ENCODE data around the gene CDSN. TPM values are rescaled to one million over a fixed set of nuclear protein-coding genes. Genes with fewer than 3 reads are reported as not detected.
A peak's percentile ranks its signal among the peaks of the same experiment; 100 is the strongest.

Gene CDSN
- total RNA-seq, 3 donors from 2014 or later, result 0.59 TPM; not detected in 2

DNA sequence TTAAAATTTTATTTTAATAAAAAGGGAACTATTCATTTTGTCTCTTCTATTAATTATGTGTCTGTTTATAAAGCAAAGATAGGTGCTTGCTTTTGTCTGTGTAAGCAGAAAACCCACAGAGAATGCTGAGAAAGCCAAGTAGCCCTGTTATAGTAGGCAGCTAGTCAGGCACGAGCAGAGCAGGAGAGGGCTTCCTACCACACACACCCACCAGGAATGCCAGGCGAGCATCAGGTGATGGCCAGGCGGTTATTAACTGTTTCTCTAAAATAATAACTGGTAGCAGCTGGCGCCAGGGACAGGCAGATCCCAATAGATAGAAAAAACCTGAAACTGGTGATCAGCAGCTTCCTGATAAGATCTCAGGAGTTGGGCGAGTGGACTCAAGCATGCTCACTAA is 23.6 kb downstream of the CDSN start:
- Histone ChIP-seq H3K9me3 (no peaks in the 10 kb centered on the region), H3K27ac (no peak overlapping the region), H3K27me3 (no peaks in the 10 kb centered on the region), H3K4me3 (no peak overlapping the region), H3K4me1 (peaks cover 0 to 4% of the 10 kb centered on the region in 2 donors), H3K36me3 (no peaks in the 10 kb centered on the region)
- DNase-seq (ENCODE audit: low spot score in 2 of 2), result no peak
- no peak for TF ChIP-seq CTCF (IDR thresholded peaks at IDR 0.05)
- TF ChIP-seq POLR2AphosphoS5 (IDR thresholded peaks at IDR 0.05), result no peak
- TF ChIP-seq POLR2A (IDR thresholded peaks at IDR 0.05), result no peak
- intact Hi-C loops (cut with DNase I; ENCODE audit: low total_unique reads), result no loop called here

DNA sequence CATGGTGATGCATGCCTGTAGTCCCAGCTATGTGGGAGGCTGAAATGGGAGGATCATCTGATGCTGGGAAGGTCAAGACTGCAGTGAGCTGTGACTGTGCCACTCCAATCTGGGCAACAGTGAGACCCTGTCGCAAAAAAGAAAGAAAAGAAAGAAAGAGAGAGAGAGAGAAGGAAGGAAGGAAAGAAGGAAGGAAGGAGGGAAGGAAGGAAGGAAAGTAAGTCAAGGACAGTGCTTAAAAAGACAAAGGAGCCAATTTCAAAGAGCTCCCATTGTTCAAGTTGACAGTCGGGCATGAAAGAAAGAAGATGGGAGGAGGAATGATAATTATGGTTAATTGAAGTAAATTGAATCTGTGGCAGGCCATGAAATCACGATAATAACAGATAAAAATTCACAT is 24.0 kb downstream of the CDSN start:
- no peak for TF ChIP-seq POLR2A (IDR thresholded peaks at IDR 0.05)
- Histone ChIP-seq H3K4me1 (peaks cover 0 to 4% of the 10 kb centered on the region in 2 donors), H3K9me3 (no peaks in the 10 kb centered on the region), H3K27me3 (no peaks in the 10 kb centered on the region), H3K36me3 (no peaks in the 10 kb centered on the region), H3K27ac (no peak overlapping the region), H3K4me3 (no peak overlapping the region)
- intact Hi-C loops (cut with DNase I; ENCODE audit: low total_unique reads), result no loop called here
- no peak for DNase-seq (ENCODE audit: low spot score in 2 of 2)

DNA sequence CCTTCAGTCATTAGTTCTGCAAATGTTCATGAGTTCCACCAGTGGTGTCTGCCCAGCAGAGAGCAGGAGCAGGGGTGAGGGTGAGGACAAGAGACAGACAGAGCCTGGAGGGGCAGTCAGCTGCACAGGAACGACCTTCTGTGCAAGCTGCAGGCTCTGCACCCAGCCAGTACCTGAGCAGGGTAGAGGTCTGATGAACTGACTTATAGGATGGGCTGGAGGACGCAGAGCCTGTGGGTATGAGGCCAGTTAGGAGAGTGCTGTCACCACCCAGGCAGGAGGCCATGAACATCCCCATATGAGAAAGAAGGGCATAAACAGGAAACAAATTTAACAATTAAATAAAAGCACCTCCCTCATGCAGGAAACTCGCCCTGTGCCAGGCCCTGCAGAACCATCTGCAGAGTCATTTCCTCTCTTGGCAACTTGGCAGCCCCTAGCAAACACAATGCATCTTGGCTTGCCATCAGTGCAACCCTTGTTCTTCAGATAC is 25.8 kb downstream of the CDSN start:
- peak in 1 of 2 donors; percentile 73 for DNase-seq (ENCODE audit: low spot score in 2 of 2)
- no peak for TF ChIP-seq POLR2A (IDR thresholded peaks at IDR 0.05)
- peak in 1 of 3 donors; percentile 15 for TF ChIP-seq POLR2AphosphoS5 (IDR thresholded peaks at IDR 0.05)
- H3K4me3 ChIP-seq, result no peak overlapping the region
- peaks cover 0 to 4% of the 10 kb centered on the region in 2 donors for H3K4me1 ChIP-seq
- H3K9me3 ChIP-seq, result no peaks in the 10 kb centered on the region
- intact Hi-C loops (cut with DNase I; ENCODE audit: low total_unique reads), result no loop called here
- no peaks in the 10 kb centered on the region for H3K27me3 ChIP-seq
- no peaks in the 10 kb centered on the region for H3K36me3 ChIP-seq
- H3K27ac ChIP-seq, result peak overlapping the region; percentile 57 to 75

- Histone ChIP-seq H3K9me3 (no peaks in the 10 kb centered on the region), H3K4me3 (no peak overlapping the region), H3K36me3 (no peaks in the 10 kb centered on the region), H3K4me1 (peaks cover 0 to 4% of the 10 kb centered on the region in 2 donors), H3K27ac (no peak overlapping the region), H3K27me3 (no peaks in the 10 kb centered on the region)
- intact Hi-C loops (cut with DNase I; ENCODE audit: low total_unique reads), result no loop called here
- no peak for TF ChIP-seq POLR2A (IDR thresholded peaks at IDR 0.05)
- no peak for TF ChIP-seq POLR2AphosphoS5 (IDR thresholded peaks at IDR 0.05)
- no peak for TF ChIP-seq CTCF (IDR thresholded peaks at IDR 0.05)
- no peak for DNase-seq (ENCODE audit: low spot score in 2 of 2)
Measured at GRCh38 chr6:31092769-31093505, 27.3 kb downstream of the CDSN start.

DNA sequence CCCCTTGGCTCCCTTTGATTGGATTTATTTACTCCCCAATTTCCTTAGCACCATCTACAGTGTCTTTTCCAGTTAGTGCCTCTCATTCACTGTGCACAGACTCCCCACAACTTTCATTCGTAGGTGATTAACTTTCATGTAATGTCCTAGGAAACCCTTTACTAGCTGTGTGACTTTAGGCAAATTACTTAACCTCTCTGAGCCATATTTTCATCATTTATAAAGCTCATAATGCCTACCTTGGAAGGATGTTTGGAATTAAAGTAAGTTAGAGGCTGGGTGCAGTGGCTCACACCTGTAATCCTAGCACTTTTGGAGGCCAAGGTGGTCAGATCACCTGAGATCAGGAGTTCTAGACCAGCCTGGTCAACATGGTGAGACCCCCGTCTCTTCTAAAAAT is 28.0 kb downstream of the CDSN start:
- Histone ChIP-seq H3K4me3 (no peak overlapping the region), H3K27ac (no peak overlapping the region), H3K36me3 (no peaks in the 10 kb centered on the region), H3K9me3 (no peaks in the 10 kb centered on the region), H3K4me1 (peaks cover 0 to 4% of the 10 kb centered on the region in 2 donors), H3K27me3 (no peaks in the 10 kb centered on the region)
- TF ChIP-seq CTCF (IDR thresholded peaks at IDR 0.05), result no peak
- TF ChIP-seq POLR2AphosphoS5 (IDR thresholded peaks at IDR 0.05), result no peak
- no peak for TF ChIP-seq POLR2A (IDR thresholded peaks at IDR 0.05)
- DNase-seq (ENCODE audit: low spot score in 2 of 2), result no peak
- intact Hi-C loops (cut with DNase I; ENCODE audit: low total_unique reads), result no loop called here

DNA sequence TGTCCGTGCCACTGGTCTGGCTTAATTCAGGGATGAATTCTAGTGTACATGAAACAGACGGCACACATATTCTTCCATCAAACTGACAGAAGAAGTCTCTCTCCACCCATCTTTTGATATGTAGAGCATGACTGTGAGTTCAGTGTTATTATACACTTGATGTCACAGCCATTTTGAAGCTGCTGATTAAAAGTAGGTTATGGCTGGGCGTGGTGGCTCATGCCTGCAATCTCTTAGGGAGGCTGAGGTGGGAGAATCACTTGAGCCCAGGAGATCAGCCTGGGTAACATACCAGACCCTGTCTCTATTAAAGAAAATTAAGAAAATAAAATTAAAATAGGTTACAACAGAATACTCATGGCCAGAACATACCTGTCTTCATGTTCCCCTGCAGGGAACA is 28.6 kb downstream of the CDSN start:
- H3K4me3 ChIP-seq, result no peak overlapping the region
- no peak for DNase-seq (ENCODE audit: low spot score in 2 of 2)
- no peaks in the 10 kb centered on the region for H3K27me3 ChIP-seq
- no peaks in the 10 kb centered on the region for H3K36me3 ChIP-seq
- H3K9me3 ChIP-seq, result no peaks in the 10 kb centered on the region
- no peak for TF ChIP-seq CTCF (IDR thresholded peaks at IDR 0.05)
- TF ChIP-seq POLR2A (IDR thresholded peaks at IDR 0.05), result no peak
- no peak for TF ChIP-seq POLR2AphosphoS5 (IDR thresholded peaks at IDR 0.05)
- H3K27ac ChIP-seq, result no peak overlapping the region
- peaks cover 0 to 4% of the 10 kb centered on the region in 2 donors for H3K4me1 ChIP-seq
- intact Hi-C loops (cut with DNase I; ENCODE audit: low total_unique reads), result no loop called here

Measured in breast epithelium (tissue), 4 donors.